BLaER1 (cell line): ENCODE measurements around the gene CCR8.

ENCODE experiments used
- H3K27ac ChIP-seq: shearing (Covaris generic); formaldehyde crosslinking; 2 replicates; pipeline ENCODE4 v1.8.1; 2022
- H3K27me3 ChIP-seq: shearing (Covaris generic); formaldehyde crosslinking; 2 replicates; pipeline ENCODE4 v1.8.1; 2022
- H3K36me3 ChIP-seq: shearing (Covaris generic); formaldehyde crosslinking; 2 replicates; pipeline ENCODE4 v1.8.1; 2022
- H3K4me1 ChIP-seq: shearing (Covaris generic); formaldehyde crosslinking; 2 replicates; pipeline ENCODE4 v1.8.1; 2022
- H3K4me2 ChIP-seq: shearing (Covaris generic); formaldehyde crosslinking; 2 replicates; pipeline ENCODE4 v1.8.1; 2022
- H3K4me3 ChIP-seq: shearing (Covaris generic); formaldehyde crosslinking; 2 replicates; pipeline ENCODE4 v1.8.1; 2022
- H3K9ac ChIP-seq: shearing (Covaris generic); formaldehyde crosslinking; 2 replicates; pipeline ENCODE4 v1.8.1; 2022
- H3K9me3 ChIP-seq: shearing (Covaris generic); formaldehyde crosslinking; 2 replicates; pipeline ENCODE4 v1.8.1; 2022
- H4K20me1 ChIP-seq: shearing (Covaris generic); formaldehyde crosslinking; 2 replicates; pipeline ENCODE4 v1.8.1; 2022
- Cebpa-rat ChIP-seq: shearing (Covaris generic); IDR thresholded peaks from 2 replicates; pipeline ENCODE4 v1.8.1; 2022

Gene CCR8

DNA sequence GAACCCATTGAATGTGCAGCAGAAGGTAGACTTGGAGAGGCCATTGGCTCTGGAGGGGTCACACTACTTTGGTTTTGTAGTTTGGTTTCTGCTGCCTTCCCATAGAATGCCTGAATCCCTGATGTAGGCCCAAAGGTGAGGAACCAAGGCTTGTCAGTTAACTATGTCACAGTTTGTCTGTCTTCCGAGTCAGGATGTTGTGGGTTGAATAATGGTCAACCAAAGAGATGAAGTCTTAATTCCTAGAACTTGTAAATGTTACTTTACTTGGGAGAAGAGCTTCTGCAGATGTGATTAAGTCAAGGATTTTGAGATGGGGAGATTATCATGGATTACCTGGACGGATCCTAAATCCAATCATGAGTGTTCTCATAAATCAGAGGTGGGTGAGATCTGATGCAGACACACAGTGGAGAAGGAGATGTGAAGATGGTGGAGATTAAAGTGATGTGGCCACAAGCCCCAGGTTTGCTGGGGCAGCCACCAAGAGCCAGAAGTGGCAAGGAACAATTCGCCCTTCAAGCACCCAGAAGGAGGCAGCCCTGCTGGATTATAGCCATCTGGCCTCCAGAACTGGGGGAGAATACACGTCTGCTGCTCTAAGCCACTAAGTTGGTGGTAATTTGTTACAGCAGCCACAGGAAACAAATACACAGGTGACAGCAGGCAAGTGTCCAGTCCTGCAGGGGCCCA lies 2.3 kb upstream of the CCR8 start:
- H3K9ac ChIP-seq, result no peak overlapping the region
- no peak for TF ChIP-seq Cebpa-rat
- no peak overlapping the region for H3K27ac ChIP-seq
- H3K4me1 ChIP-seq, result no peaks in the 10 kb centered on the region
- no peaks in the 10 kb centered on the region for H3K9me3 ChIP-seq
- H4K20me1 ChIP-seq, result no peaks in the 10 kb centered on the region
- no peak overlapping the region for H3K4me2 ChIP-seq
- no peak overlapping the region for H3K4me3 ChIP-seq
- no peaks in the 10 kb centered on the region for H3K27me3 ChIP-seq
- no peaks in the 10 kb centered on the region for H3K36me3 ChIP-seq

DNA sequence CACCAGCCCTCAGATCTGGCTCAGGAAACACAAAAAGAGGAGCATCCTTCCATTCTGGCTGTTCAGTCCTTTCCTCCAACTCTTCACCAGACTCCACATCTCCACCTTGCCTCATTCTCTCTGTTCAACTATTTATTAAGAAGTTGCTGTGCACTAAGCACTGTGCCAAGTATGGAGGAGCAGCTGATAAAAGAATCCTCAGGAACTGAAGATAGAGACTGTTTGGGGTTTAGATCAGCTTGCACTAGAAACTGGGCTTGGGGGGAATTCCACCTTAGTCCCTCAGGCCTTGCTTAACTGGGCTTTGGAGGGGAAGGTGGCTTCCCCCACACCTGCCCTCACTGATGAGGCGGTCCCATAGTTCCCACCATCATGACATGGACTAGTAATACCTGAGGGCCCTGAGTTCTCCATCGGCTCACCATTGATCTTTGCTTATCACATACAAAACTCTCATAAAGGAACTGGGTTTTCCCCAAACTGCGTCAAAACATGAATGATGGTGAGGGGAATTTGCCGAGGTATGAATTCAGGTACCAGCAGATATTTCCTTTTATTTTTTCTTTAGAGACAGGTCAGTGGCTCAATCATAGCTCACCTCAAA lies 1.7 kb upstream of the CCR8 start:
- H3K4me1 ChIP-seq, result no peaks in the 10 kb centered on the region
- H3K36me3 ChIP-seq, result no peaks in the 10 kb centered on the region
- no peaks in the 10 kb centered on the region for H3K27me3 ChIP-seq
- H3K4me2 ChIP-seq, result no peak overlapping the region
- H3K27ac ChIP-seq, result no peak overlapping the region
- H4K20me1 ChIP-seq, result no peaks in the 10 kb centered on the region
- TF ChIP-seq Cebpa-rat, result no peak
- H3K4me3 ChIP-seq, result no peak overlapping the region
- no peaks in the 10 kb centered on the region for H3K9me3 ChIP-seq
- H3K9ac ChIP-seq, result no peak overlapping the region

DNA sequence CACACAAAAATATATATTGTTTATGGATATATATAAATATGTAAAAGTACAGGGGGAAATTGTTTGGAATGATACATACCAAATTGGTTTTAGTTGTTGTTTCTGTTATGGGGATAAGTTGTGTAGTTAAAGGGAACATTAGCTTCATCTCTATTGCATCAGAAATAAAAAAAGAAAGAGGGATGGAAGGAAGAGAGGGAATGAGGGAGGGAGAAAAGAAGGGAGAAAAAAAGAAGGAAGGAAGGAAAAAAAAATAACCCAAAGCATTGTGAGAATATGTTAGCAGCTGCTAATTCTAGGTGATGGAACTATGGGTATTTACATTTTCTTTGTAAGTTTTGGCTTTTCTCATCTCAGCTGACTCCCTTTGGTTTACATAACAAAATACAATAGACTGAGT lies 1.3 kb downstream of the CCR8 start:
- H4K20me1 ChIP-seq, result no peaks in the 10 kb centered on the region
- no peaks in the 10 kb centered on the region for H3K9me3 ChIP-seq
- H3K4me3 ChIP-seq, result no peak overlapping the region
- H3K27ac ChIP-seq, result no peak overlapping the region
- H3K36me3 ChIP-seq, result no peaks in the 10 kb centered on the region
- no peak overlapping the region for H3K4me2 ChIP-seq
- no peak overlapping the region for H3K9ac ChIP-seq
- no peaks in the 10 kb centered on the region for H3K4me1 ChIP-seq
- H3K27me3 ChIP-seq, result no peaks in the 10 kb centered on the region
- no peak for TF ChIP-seq Cebpa-rat

DNA sequence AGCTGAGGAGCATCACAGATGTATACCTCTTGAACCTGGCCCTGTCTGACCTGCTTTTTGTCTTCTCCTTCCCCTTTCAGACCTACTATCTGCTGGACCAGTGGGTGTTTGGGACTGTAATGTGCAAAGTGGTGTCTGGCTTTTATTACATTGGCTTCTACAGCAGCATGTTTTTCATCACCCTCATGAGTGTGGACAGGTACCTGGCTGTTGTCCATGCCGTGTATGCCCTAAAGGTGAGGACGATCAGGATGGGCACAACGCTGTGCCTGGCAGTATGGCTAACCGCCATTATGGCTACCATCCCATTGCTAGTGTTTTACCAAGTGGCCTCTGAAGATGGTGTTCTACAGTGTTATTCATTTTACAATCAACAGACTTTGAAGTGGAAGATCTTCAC lies 3.0 kb downstream of the CCR8 start:
- H3K9ac ChIP-seq, result no peak overlapping the region
- H4K20me1 ChIP-seq, result no peaks in the 10 kb centered on the region
- H3K27me3 ChIP-seq, result no peaks in the 10 kb centered on the region
- no peak overlapping the region for H3K4me2 ChIP-seq
- no peaks in the 10 kb centered on the region for H3K36me3 ChIP-seq
- no peak overlapping the region for H3K27ac ChIP-seq
- no peaks in the 10 kb centered on the region for H3K9me3 ChIP-seq
- H3K4me3 ChIP-seq, result no peak overlapping the region
- no peak for TF ChIP-seq Cebpa-rat
- H3K4me1 ChIP-seq, result no peaks in the 10 kb centered on the region

DNA sequence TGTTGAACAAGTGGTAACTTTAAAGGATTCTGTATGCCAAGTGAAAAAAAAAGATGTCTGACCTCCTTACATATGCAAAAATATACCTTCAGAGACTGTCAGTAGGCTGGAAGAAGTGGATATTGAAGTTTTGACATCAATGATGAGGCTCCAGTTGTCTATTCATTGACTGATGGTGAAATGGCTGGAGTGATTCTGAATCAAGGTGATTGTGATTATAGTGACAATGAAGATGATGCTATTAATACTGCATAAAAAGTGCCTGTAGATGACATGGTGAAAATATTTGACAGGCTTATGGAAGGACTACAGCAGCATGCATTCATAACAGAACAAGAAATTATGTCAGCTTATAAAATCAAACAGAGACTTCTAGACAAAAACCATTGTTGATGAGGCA lies 4.1 kb downstream of the CCR8 start:
- Histone ChIP-seq H3K4me2 (no peak overlapping the region), H3K9ac (no peak overlapping the region)

DNA sequence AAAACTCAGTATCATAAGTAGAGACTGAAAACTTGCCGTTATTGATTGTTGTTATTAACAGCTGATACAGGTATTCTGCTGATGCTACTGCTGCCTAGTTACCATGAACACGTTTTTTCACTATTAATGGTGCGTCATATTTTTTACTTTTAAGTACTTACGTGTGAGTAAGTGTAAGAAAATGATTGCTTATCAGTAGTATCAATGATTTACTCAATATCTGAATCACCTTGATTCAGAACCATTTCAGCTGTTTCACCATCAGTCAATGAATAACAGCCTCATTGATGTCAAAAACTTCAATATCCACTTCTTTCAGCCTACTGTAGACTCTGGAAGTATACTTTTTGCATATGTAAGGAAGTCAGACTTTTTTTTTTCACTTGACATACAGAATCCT lies 4.7 kb downstream of the CCR8 start:
- no peaks in the 10 kb centered on the region for H3K27me3 ChIP-seq

More for the DNA sequence above, 4.1 kb downstream of the CCR8 start:
- Histone ChIP-seq H4K20me1 (no peaks in the 10 kb centered on the region), H3K4me3 (no peak overlapping the region), H3K27me3 (no peaks in the 10 kb centered on the region), H3K36me3 (no peaks in the 10 kb centered on the region), H3K27ac (no peak overlapping the region), H3K9me3 (no peaks in the 10 kb centered on the region), H3K4me1 (no peaks in the 10 kb centered on the region)
- no peak for TF ChIP-seq Cebpa-rat

DNA sequence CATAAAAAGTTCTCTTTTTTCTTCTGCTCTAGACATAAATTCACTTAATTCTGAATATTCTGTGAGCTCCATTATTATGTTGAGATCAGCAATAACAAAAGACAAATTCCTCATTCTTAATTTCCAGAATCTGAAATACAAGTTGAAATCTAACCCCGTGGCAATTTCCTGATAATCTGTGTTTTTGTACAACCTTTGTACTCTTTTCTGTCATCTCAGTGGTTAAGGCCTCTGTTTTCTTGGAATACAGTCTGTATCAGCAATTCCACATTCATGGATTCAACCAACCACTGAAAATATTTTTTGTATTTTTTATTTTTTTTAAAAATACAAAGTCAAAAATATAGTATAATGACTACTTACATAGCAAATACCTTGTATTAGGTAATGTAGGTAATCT lies 8.7 kb downstream of the CCR8 start:
- no peak overlapping the region for H3K4me2 ChIP-seq
- H3K36me3 ChIP-seq, result no peaks in the 10 kb centered on the region
- no peak overlapping the region for H3K27ac ChIP-seq
- no peak for TF ChIP-seq Cebpa-rat
- H3K4me1 ChIP-seq, result no peaks in the 10 kb centered on the region
- H3K4me3 ChIP-seq, result no peak overlapping the region
- H3K9ac ChIP-seq, result no peak overlapping the region
- no peaks in the 10 kb centered on the region for H4K20me1 ChIP-seq
- H3K27me3 ChIP-seq, result no peaks in the 10 kb centered on the region
- no peaks in the 10 kb centered on the region for H3K9me3 ChIP-seq

More for the DNA sequence above, 4.7 kb downstream of the CCR8 start:
- H3K9ac ChIP-seq, result no peak overlapping the region
- no peaks in the 10 kb centered on the region for H3K36me3 ChIP-seq
- H4K20me1 ChIP-seq, result no peaks in the 10 kb centered on the region
- H3K4me1 ChIP-seq, result no peaks in the 10 kb centered on the region
- no peak overlapping the region for H3K4me3 ChIP-seq
- no peaks in the 10 kb centered on the region for H3K9me3 ChIP-seq
- no peak for TF ChIP-seq Cebpa-rat
- no peak overlapping the region for H3K27ac ChIP-seq
- H3K4me2 ChIP-seq, result no peak overlapping the region

DNA sequence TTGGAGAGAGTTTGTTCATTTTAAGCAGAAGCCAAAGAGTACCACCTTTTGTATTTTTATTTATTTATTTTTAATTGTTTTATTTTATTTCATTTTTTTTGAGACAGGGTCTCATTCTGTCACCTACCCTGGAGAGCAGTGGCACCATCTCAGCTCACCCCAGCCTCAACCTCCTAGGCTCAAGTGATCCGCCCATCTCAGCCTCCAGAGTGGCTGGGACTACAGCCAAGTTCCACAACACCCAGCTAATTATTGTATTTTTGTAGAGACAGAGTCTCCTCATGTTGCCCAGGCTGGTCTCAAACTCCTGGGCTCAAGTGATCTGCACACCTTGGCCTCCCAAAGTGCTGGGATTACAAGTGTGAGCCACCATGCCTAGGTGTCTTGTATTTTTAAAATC lies 9.6 kb downstream of the CCR8 start:
- no peaks in the 10 kb centered on the region for H3K36me3 ChIP-seq
- no peaks in the 10 kb centered on the region for H3K4me1 ChIP-seq
- no peaks in the 10 kb centered on the region for H3K9me3 ChIP-seq
- no peak overlapping the region for H3K4me2 ChIP-seq
- H3K4me3 ChIP-seq, result no peak overlapping the region
- no peaks in the 10 kb centered on the region for H3K27me3 ChIP-seq
- no peak overlapping the region for H3K27ac ChIP-seq
- no peaks in the 10 kb centered on the region for H4K20me1 ChIP-seq
- TF ChIP-seq Cebpa-rat, result no peak
- no peak overlapping the region for H3K9ac ChIP-seq

DNA sequence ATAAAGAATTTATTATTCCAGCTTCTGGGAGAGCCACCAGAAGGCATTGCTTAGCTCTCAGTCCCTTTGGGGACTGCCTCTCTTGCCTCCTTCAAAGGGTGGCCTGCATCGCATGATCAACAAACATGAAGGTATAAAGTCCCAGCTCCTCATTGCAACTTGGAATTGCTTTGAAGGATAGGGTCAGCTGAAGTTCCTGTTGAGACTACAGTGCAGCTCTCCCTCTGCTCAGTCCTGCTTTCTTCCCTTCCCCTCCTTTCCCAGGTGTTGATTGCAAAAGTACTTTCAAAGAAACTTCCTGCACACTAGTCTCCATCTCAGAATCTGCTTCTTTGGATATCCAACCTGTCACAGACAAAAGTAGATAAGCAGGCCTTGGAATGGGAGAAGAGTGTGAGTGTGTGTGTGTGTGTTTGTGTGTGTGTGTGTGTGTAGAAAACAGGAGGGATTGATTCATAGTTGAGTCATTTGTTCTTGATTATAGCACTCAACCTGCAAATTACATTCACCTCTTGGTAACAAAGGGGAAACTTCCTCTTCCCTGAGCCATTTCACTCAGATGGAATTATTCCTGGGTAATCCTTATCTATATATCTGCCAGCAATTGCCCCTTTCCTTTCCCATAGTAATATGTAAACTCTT lies 13.7 kb downstream of the CCR8 start:
- H3K27me3 ChIP-seq, result no peaks in the 10 kb centered on the region
- H3K4me3 ChIP-seq, result no peak overlapping the region
- H3K4me1 ChIP-seq, result no peaks in the 10 kb centered on the region
- no peak overlapping the region for H3K27ac ChIP-seq
- TF ChIP-seq Cebpa-rat, result no peak
- H3K9me3 ChIP-seq, result no peaks in the 10 kb centered on the region
- no peaks in the 10 kb centered on the region for H3K36me3 ChIP-seq
- no peak overlapping the region for H3K9ac ChIP-seq
- no peaks in the 10 kb centered on the region for H4K20me1 ChIP-seq
- H3K4me2 ChIP-seq, result no peak overlapping the region

DNA sequence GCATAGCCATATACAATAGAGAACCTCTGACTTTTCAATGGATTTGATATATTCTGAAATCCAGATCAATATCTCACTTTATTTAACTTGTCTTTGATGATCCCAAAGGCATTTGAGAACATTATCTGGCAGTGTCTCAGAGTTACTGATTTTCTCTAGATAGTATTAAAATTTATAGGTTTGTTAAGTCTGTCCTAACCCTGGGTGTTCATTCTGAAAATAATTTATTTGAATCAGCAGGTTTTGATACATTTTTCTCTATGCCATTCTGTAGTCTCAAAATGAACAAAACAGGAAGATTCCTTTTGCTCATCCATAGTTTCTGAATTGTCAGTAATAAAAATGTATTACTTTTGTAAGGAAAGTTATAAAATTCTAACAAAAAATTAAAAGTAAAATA lies 14.3 kb downstream of the CCR8 start:
- Histone ChIP-seq H3K4me3 (no peak overlapping the region), H3K27ac (no peak overlapping the region), H3K27me3 (no peaks in the 10 kb centered on the region), H3K4me2 (no peak overlapping the region), H3K9me3 (no peaks in the 10 kb centered on the region), H3K4me1 (no peaks in the 10 kb centered on the region), H3K9ac (no peak overlapping the region), H4K20me1 (no peaks in the 10 kb centered on the region), H3K36me3 (no peaks in the 10 kb centered on the region)
- TF ChIP-seq Cebpa-rat, result no peak
